ENCODE results near the gene GINS3.

Gene GINS3

GRCh38 chr16:58435779-58436178 is 43.5 kb downstream of the GINS3 start:
- no peak for DNase-seq
- Mint-ChIP-seq H3K4me3 (no peak overlapping the region), H3K4me1 (peaks cover under 1% of the 10 kb centered on the region), H3K27me3 (ENCODE audit: low read depth, poor library complexity) (peaks cover 23% of the 10 kb centered on the region), H3K27ac (no peak overlapping the region), H3K9me3 (peaks cover 5% of the 10 kb centered on the region), H3K36me3 (ENCODE audit: low read depth) (no peaks in the 10 kb centered on the region)
- TF ChIP-seq, protein P1, sequence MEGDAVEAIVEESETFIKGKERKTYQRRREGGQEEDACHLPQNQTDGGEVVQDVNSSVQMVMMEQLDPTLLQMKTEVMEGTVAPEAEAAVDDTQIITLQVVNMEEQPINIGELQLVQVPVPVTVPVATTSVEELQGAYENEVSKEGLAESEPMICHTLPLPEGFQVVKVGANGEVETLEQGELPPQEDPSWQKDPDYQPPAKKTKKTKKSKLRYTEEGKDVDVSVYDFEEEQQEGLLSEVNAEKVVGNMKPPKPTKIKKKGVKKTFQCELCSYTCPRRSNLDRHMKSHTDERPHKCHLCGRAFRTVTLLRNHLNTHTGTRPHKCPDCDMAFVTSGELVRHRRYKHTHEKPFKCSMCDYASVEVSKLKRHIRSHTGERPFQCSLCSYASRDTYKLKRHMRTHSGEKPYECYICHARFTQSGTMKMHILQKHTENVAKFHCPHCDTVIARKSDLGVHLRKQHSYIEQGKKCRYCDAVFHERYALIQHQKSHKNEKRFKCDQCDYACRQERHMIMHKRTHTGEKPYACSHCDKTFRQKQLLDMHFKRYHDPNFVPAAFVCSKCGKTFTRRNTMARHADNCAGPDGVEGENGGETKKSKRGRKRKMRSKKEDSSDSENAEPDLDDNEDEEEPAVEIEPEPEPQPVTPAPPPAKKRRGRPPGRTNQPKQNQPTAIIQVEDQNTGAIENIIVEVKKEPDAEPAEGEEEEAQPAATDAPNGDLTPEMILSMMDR (IDR thresholded peaks at IDR 0.05), result no peak

DNA sequence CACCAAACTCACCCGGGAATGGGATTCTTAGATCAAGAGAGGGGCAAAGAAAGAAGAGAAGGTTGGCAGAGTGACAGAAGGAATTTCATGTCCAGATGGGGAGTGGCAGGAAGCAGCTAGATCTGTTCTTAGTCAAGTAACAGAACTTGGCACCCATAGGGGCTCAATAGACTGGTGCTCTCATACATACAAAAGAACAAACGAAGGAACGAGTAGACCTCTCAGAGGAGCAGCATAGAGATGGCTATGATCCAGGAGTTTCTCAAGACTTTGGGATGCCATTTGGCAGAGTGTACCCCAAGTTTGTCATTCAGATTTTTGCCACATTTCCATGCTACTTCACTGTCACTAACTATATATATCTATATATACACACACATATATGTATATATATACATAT is 47.9 kb downstream of the GINS3 start:
- TF ChIP-seq, protein P1 (IDR thresholded peaks at IDR 0.05), result no peak
- Mint-ChIP-seq H3K9me3 (peaks cover 17% of the 10 kb centered on the region), H3K4me1 (peaks cover 4% of the 10 kb centered on the region), H3K27ac (no peak overlapping the region), H3K4me3 (no peak overlapping the region), H3K27me3 (ENCODE audit: low read depth, poor library complexity) (peaks cover 41% of the 10 kb centered on the region), H3K36me3 (ENCODE audit: low read depth) (no peaks in the 10 kb centered on the region)
- no peak for DNase-seq

DNA sequence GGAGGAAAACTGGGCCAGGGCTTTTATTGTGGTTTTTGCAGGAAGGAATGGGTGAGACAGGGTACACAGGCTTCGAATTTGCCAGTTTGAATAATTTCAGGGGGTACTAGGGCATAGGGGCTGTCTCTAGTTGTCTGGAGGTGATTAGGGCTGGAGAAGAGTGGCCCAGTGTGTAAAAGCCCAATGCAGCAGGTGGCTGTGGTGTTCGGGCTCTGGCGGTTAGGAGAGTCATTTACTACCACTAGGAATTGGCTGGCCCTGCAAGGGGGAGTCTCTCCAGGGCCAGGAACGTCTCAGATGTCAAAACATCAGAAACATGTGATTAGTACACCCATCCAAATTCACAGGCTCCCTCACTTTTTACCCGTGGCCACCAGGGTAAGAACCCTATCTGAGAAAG is 50.3 kb downstream of the GINS3 start:
- peaks cover 14% of the 10 kb centered on the region for H3K9me3 Mint-ChIP-seq
- DNase-seq, result no peak
- H3K4me3 Mint-ChIP-seq, result no peak overlapping the region
- peaks cover 46% of the 10 kb centered on the region for H3K27me3 Mint-ChIP-seq (ENCODE audit: low read depth, poor library complexity)
- no peak overlapping the region for H3K27ac Mint-ChIP-seq
- TF ChIP-seq, protein P1 (IDR thresholded peaks at IDR 0.05), result no peak
- H3K4me1 Mint-ChIP-seq, result peaks cover 4% of the 10 kb centered on the region
- H3K36me3 Mint-ChIP-seq (ENCODE audit: low read depth), result no peaks in the 10 kb centered on the region

DNA sequence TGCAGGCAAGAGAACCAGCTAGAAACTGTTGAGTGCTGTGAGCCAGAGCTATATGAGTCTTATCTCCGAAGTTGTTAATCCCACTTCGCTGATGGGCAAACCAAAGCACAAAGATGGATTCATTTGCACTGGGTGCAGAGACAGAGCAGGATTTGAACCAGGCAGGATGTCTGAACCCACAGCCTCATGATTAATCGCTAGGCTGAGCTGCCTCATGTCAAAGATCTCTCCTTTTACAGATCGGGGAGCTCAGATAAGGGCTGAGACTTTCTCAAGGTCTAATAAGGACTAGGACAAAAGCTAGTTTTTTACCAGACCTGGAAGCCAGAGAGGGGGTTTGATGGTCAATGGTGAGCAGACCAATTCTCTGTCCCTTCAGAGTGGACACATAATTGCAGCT is 51.5 kb downstream of the GINS3 start:
- peaks cover 6% of the 10 kb centered on the region for H3K4me1 Mint-ChIP-seq
- H3K4me3 Mint-ChIP-seq, result no peak overlapping the region
- H3K9me3 Mint-ChIP-seq, result peaks cover 12% of the 10 kb centered on the region
- DNase-seq, result no peak
- peaks cover 44% of the 10 kb centered on the region for H3K27me3 Mint-ChIP-seq (ENCODE audit: low read depth, poor library complexity)
- TF ChIP-seq, protein P1 (IDR thresholded peaks at IDR 0.05), result no peak
- no peaks in the 10 kb centered on the region for H3K36me3 Mint-ChIP-seq (ENCODE audit: low read depth)
- H3K27ac Mint-ChIP-seq, result no peak overlapping the region

GRCh38 chr16:58444265-58444664 is 52.0 kb downstream of the GINS3 start:
- H3K36me3 Mint-ChIP-seq (ENCODE audit: low read depth), result no peaks in the 10 kb centered on the region
- peaks cover 12% of the 10 kb centered on the region for H3K9me3 Mint-ChIP-seq
- peaks cover 11% of the 10 kb centered on the region for H3K4me1 Mint-ChIP-seq
- TF ChIP-seq, protein P1 (IDR thresholded peaks at IDR 0.05), result no peak
- peaks cover 49% of the 10 kb centered on the region for H3K27me3 Mint-ChIP-seq (ENCODE audit: low read depth, poor library complexity)
- no peak overlapping the region for H3K4me3 Mint-ChIP-seq
- DNase-seq, result no peak
- no peak overlapping the region for H3K27ac Mint-ChIP-seq

DNA sequence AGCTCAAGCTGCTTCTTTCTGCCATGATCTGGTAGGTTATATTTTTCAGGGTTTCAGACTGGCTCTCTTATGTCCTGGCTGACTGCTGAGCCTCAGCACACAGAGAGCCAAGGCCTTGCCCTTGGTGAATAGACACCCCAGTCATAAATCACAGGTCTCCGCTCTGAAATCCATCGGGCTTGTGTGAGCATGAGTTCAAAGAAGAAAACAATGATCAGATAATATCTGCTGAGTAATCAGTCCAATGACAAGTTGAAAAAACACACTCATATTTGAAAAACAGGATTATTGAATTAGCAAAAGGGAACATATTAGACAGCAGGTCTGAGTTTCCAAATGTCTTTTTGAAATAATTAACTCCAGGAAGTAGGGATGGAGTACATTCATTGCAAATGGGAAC is 56.6 kb downstream of the GINS3 start:
- TF ChIP-seq, protein P1 (IDR thresholded peaks at IDR 0.05), result no peak
- H3K27ac Mint-ChIP-seq, result no peak overlapping the region
- H3K4me1 Mint-ChIP-seq, result peaks cover 33% of the 10 kb centered on the region
- H3K4me3 Mint-ChIP-seq, result no peak overlapping the region
- no peaks in the 10 kb centered on the region for H3K36me3 Mint-ChIP-seq (ENCODE audit: low read depth)
- H3K9me3 Mint-ChIP-seq, result no peaks in the 10 kb centered on the region
- H3K27me3 Mint-ChIP-seq (ENCODE audit: low read depth, poor library complexity), result peaks cover 51% of the 10 kb centered on the region
- DNase-seq, result no peak
